Measurements from ENCODE around the gene CEP112. TPM values are rescaled to one million over a fixed set of nuclear protein-coding genes. Genes with fewer than 3 reads are reported as not detected.

CEP112 gene
- total and polyA plus RNA-seq, 4 donors: 5.9 to 32.9 (median 18.8) TPM

- no peaks in the 10 kb centered on the region for H3K27me3 ChIP-seq (ENCODE audit: control insufficient read depth in 3 of 3, insufficient read depth in 3 of 3, low read length in 2 of 3)
- no peak overlapping the region for H3K4me3 ChIP-seq
- H3K36me3 ChIP-seq (ENCODE audit: control insufficient read depth in 4 of 4, insufficient read depth in 4 of 4, low read length in 4 of 4): no peaks in the 10 kb centered on the region
- H3K9me3 ChIP-seq (ENCODE audit: control insufficient read depth in 4 of 4, insufficient read depth in 3 of 4, low read length in 3 of 4): peaks cover 0 to 4% (median 0%) of the 10 kb centered on the region in 4 donors
- DNase-seq: no peak
- WGBS, 2 donors: 74 to 80% methylated on average over 5 of the region's 5 CpGs
- ATAC-seq (ENCODE audit: insufficient read depth, low FRiP score): no peak
- peaks cover 0 to 12% (median 2%) of the 10 kb centered on the region in 5 donors for H3K4me1 ChIP-seq (ENCODE audit: control insufficient read depth in 5 of 5, insufficient read depth in 5 of 5, low read length in 5 of 5)
- H3K27ac ChIP-seq (ENCODE audit: low read depth in 1 of 2, low read length in 1 of 2): no peak overlapping the region
- H3K9ac ChIP-seq (ENCODE audit: insufficient read depth in 1 of 2, low read length in 2 of 2): no peak overlapping the region
- no peak for TF ChIP-seq CTCF (IDR thresholded peaks at IDR 0.05; ENCODE audit: control extremely low read depth, extremely low read depth)
Measured at GRCh38 chr17:65914784-65915342, 277.1 kb downstream of the CEP112 start.

GRCh38 chr17:65913326-65913850, 278.5 kb downstream of the CEP112 start:
- H3K9me3 ChIP-seq (ENCODE audit: control insufficient read depth in 4 of 4, insufficient read depth in 3 of 4, low read length in 3 of 4): peaks cover 0 to 4% (median 0%) of the 10 kb centered on the region in 4 donors
- H3K27me3 ChIP-seq (ENCODE audit: control insufficient read depth in 3 of 3, insufficient read depth in 3 of 3, low read length in 2 of 3): no peaks in the 10 kb centered on the region
- no peak for TF ChIP-seq CTCF (IDR thresholded peaks at IDR 0.05; ENCODE audit: control extremely low read depth, extremely low read depth)
- no peak for DNase-seq
- peaks cover 0 to 4% (median 0%) of the 10 kb centered on the region in 5 donors for H3K4me1 ChIP-seq (ENCODE audit: control insufficient read depth in 5 of 5, insufficient read depth in 5 of 5, low read length in 5 of 5)
- 93 to 95% methylated on average over 4 of the region's 4 CpGs for WGBS, 2 donors
- ATAC-seq (ENCODE audit: insufficient read depth, low FRiP score): no peak
- H3K9ac ChIP-seq (ENCODE audit: insufficient read depth in 1 of 2, low read length in 2 of 2): no peak overlapping the region
- H3K36me3 ChIP-seq (ENCODE audit: control insufficient read depth in 4 of 4, insufficient read depth in 4 of 4, low read length in 4 of 4): no peaks in the 10 kb centered on the region
- H3K27ac ChIP-seq (ENCODE audit: low read depth in 1 of 2, low read length in 1 of 2): no peak overlapping the region
- no peak overlapping the region for H3K4me3 ChIP-seq

GRCh38 chr17:65910836-65911235, 281.1 kb downstream of the CEP112 start:
- H3K9ac ChIP-seq (ENCODE audit: insufficient read depth in 1 of 2, low read length in 2 of 2): no peak overlapping the region
- no peak for ATAC-seq (ENCODE audit: insufficient read depth, low FRiP score)
- 90 to 92% methylated on average over 1 of the region's 1 CpG for WGBS, 2 donors
- no peaks in the 10 kb centered on the region for H3K36me3 ChIP-seq (ENCODE audit: control insufficient read depth in 4 of 4, insufficient read depth in 4 of 4, low read length in 4 of 4)
- H3K4me1 ChIP-seq (ENCODE audit: control insufficient read depth in 5 of 5, insufficient read depth in 5 of 5, low read length in 5 of 5): no peaks in the 10 kb centered on the region
- no peaks in the 10 kb centered on the region for H3K27me3 ChIP-seq (ENCODE audit: control insufficient read depth in 3 of 3, insufficient read depth in 3 of 3, low read length in 2 of 3)
- H3K4me3 ChIP-seq: no peak overlapping the region
- peaks cover 0 to 4% (median 0%) of the 10 kb centered on the region in 4 donors for H3K9me3 ChIP-seq (ENCODE audit: control insufficient read depth in 4 of 4, insufficient read depth in 3 of 4, low read length in 3 of 4)
- DNase-seq: no peak
- no peak overlapping the region for H3K27ac ChIP-seq (ENCODE audit: low read depth in 1 of 2, low read length in 1 of 2)
- TF ChIP-seq CTCF (IDR thresholded peaks at IDR 0.05; ENCODE audit: control extremely low read depth, extremely low read depth): no peak

Data from lung (tissue), 12 donors.